Measurements from ENCODE around the gene ARID3A.

ARID3A gene

GRCh38 chr19:897442-898039, 28.3 kb upstream of the ARID3A start:
- H4K20me1 ChIP-seq (ENCODE audit: insufficient read depth) = no peaks in the 10 kb centered on the region
- no peaks in the 10 kb centered on the region for H3K27me3 ChIP-seq (ENCODE audit: insufficient read depth, low read depth)
- H2AFZ ChIP-seq (ENCODE audit: low read depth) = no peak overlapping the region
- no peak overlapping the region for H3K9ac ChIP-seq
- no peak overlapping the region for H3K27ac ChIP-seq
- H3K4me1 ChIP-seq (ENCODE audit: low read depth, poor library complexity, severe bottlenecking) = no peaks in the 10 kb centered on the region
- H3K4me2 ChIP-seq = no peak overlapping the region
- no peaks in the 10 kb centered on the region for H3K79me2 ChIP-seq (ENCODE audit: insufficient read depth, low read depth)
- H3K4me3 ChIP-seq (IDR thresholded peaks at IDR 0.05; ENCODE audit: insufficient read depth, low read depth, low read length) = no peak overlapping the region
- TF ChIP-seq, protein P1, sequence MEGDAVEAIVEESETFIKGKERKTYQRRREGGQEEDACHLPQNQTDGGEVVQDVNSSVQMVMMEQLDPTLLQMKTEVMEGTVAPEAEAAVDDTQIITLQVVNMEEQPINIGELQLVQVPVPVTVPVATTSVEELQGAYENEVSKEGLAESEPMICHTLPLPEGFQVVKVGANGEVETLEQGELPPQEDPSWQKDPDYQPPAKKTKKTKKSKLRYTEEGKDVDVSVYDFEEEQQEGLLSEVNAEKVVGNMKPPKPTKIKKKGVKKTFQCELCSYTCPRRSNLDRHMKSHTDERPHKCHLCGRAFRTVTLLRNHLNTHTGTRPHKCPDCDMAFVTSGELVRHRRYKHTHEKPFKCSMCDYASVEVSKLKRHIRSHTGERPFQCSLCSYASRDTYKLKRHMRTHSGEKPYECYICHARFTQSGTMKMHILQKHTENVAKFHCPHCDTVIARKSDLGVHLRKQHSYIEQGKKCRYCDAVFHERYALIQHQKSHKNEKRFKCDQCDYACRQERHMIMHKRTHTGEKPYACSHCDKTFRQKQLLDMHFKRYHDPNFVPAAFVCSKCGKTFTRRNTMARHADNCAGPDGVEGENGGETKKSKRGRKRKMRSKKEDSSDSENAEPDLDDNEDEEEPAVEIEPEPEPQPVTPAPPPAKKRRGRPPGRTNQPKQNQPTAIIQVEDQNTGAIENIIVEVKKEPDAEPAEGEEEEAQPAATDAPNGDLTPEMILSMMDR (conservative IDR thresholded peaks at IDR 0.05; ENCODE audit: low read depth, low read length) = no peak
- no peaks in the 10 kb centered on the region for H3K36me3 ChIP-seq (ENCODE audit: insufficient read depth)

- Histone ChIP-seq H2AFZ (ENCODE audit: low read depth) (no peak overlapping the region), H3K4me1 (ENCODE audit: low read depth, poor library complexity, severe bottlenecking) (no peaks in the 10 kb centered on the region), H3K4me3 (IDR thresholded peaks at IDR 0.05; ENCODE audit: insufficient read depth, low read depth, low read length) (no peak overlapping the region), H3K36me3 (ENCODE audit: insufficient read depth) (no peaks in the 10 kb centered on the region), H3K79me2 (ENCODE audit: insufficient read depth, low read depth) (no peaks in the 10 kb centered on the region), H3K27me3 (ENCODE audit: insufficient read depth, low read depth) (no peaks in the 10 kb centered on the region), H3K27ac (no peak overlapping the region), H4K20me1 (ENCODE audit: insufficient read depth) (no peaks in the 10 kb centered on the region), H3K4me2 (no peak overlapping the region), H3K9ac (no peak overlapping the region)
- TF ChIP-seq, protein P1 (conservative IDR thresholded peaks at IDR 0.05; ENCODE audit: low read depth, low read length) = no peak
Observed at GRCh38 chr19:898663-899062, 27.2 kb upstream of the ARID3A start.

DNA sequence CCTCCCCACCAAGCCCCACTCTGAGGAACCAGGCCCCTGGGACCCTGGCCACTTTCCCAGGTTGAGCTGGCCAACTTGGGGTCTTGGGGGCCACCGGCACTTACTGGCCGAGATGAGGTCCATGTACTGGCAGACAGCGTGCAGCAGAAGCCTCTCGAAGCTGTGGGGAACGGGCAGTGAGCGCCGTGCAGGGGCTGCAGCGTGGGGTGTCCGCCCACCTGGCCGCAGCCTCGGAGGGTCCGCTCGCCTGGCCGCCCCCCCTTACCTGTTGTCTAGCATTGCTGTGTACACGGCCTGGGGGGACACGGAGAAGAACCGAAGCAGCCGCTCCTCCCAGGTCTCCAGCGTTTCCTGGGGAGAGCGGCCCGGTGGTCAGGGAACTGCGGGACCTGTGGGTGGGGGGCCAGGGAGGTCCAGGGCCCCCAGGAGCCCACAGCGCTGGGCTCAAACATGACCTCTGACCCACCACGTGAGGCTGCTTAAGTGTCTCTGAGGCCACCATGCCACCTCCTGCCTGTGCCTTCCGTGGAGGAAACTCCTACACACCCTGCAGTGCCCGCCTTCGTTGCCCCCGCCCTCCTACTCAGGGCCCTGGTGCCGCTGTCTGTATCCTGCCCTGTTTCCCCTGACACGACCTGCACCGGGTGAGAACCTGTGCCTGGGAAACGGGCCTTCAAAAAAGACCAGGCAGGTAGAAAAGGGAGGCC, 26.3 kb upstream of the ARID3A start:
- Histone ChIP-seq H3K79me2 (ENCODE audit: insufficient read depth, low read depth) (no peaks in the 10 kb centered on the region), H3K36me3 (ENCODE audit: insufficient read depth) (no peaks in the 10 kb centered on the region), H3K27ac (no peak overlapping the region), H2AFZ (ENCODE audit: low read depth) (no peak overlapping the region), H3K4me3 (IDR thresholded peaks at IDR 0.05; ENCODE audit: insufficient read depth, low read depth, low read length) (no peak overlapping the region), H3K27me3 (ENCODE audit: insufficient read depth, low read depth) (no peaks in the 10 kb centered on the region), H3K4me2 (no peak overlapping the region), H3K4me1 (ENCODE audit: low read depth, poor library complexity, severe bottlenecking) (no peaks in the 10 kb centered on the region), H4K20me1 (ENCODE audit: insufficient read depth) (no peaks in the 10 kb centered on the region), H3K9ac (no peak overlapping the region)
- TF ChIP-seq, protein P1 (conservative IDR thresholded peaks at IDR 0.05; ENCODE audit: low read depth, low read length) = no peak

DNA sequence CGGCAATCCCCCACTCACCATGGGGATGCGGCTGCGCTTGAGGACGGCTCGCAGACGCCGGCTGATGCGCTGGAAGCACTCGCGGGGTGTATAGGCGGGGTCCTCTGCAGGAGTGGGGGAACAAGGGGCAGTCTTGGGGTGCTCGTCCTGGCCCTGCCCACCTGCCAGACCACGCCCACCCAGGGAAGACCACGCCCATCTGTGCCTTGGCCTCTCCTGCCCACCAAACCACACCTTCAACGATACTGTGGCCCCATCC, 25.9 kb upstream of the ARID3A start:
- H3K27me3 ChIP-seq (ENCODE audit: insufficient read depth, low read depth) = no peaks in the 10 kb centered on the region
- H3K79me2 ChIP-seq (ENCODE audit: insufficient read depth, low read depth) = no peaks in the 10 kb centered on the region
- no peak overlapping the region for H3K4me2 ChIP-seq
- TF ChIP-seq, protein P1 (conservative IDR thresholded peaks at IDR 0.05; ENCODE audit: low read depth, low read length) = no peak
- no peak overlapping the region for H3K27ac ChIP-seq
- H4K20me1 ChIP-seq (ENCODE audit: insufficient read depth) = no peaks in the 10 kb centered on the region
- H3K9ac ChIP-seq = no peak overlapping the region
- no peaks in the 10 kb centered on the region for H3K4me1 ChIP-seq (ENCODE audit: low read depth, poor library complexity, severe bottlenecking)
- H2AFZ ChIP-seq (ENCODE audit: low read depth) = no peak overlapping the region
- H3K4me3 ChIP-seq (IDR thresholded peaks at IDR 0.05; ENCODE audit: insufficient read depth, low read depth, low read length) = no peak overlapping the region
- H3K36me3 ChIP-seq (ENCODE audit: insufficient read depth) = no peaks in the 10 kb centered on the region

Measured in KMS-11 (cell line).